Measurements from ENCODE around the gene ORC2.

The ORC2 gene

DNA sequence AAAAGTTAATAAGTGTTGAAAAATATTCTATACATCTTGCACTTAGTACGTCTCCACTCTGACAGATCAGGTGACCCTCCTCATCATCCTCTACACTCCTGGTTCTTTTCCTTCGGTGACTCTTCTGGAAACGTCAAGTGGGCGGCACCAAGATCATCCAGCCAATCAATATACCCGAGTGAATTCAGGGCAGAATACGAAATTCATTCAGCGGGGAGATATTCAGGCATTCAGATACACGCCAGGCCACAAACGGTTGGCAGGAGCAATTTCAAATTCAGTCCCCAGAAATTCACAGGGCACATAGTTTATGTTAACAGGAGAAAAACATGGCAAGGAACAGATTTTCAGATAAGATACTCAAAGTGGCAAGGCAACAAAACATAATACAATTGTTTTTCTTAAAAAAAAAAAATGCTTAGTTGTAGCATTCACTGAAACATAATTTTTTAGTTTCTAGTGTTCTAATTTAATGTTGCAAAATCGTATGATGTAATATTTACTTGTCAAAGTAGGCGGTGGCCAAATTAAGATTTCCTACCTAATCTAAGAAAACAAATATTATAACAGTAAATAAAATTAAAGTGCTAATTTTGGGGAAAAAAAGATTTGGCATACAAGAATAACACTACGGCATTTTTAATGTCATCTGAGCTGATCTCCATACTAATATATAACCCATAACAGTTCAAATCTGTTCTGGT is 103.2 kb downstream of the ORC2 start:
- DNase-seq: no peak
